ENCODE data around the gene MESD.
"Not testable (repeated sequence)": the region's sequence is repeated elsewhere in the genome, so short reads cannot be mapped to it uniquely, and the experiment has no call there.

Gene MESD

DNA sequence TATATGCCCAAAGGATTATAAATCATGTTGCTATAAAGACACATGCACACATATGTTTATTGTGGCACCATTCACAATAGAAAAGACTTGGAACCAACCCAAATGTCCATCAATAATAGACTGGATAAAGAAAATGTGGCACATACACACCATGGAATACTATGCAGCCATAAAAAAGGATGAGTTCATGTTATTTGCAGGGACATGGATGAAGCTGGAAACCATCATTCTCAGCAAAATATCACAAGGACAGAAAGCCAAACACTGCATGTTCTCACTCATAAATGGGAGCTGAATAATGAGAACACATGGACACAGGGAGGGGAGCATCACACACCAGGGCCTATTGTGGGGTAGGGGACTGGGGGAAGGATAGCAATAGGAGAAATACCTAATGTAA is 24.2 kb downstream of the MESD start:
- not testable (repeated sequence) for DNase-seq (ENCODE audit: low spot score)

DNA sequence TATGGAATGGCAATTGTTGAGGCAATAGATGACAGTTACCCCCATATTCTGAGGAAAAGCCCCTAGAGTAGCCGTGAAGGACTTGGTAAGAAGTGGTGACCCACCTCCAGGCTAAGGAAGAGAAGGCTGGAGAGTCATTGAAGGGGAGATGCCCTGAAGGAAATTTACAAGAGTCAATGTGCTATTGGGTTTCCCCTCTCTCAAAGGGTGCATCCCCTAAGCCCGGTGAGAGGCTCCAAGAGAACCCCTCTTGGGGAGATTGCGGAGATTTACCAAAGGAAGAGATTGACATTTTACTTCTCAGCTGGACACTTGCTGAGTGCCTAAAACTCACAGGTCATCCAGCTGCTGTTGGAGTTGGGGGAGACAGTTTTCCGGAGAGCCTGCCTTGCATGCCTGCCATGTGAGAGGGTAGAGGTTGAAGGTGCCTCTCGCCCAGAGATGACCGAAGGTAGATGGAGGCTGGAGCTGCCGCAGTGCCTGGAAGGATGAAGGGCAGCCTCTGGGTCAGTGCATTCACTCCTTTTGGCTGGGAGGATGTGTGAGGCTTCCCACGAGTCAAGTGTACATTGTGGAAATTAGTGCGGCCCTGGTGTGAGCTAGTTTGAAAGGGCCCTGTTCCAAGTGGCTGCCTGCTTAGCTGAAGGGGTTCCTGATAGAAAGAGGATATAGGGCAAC is 30.7 kb downstream of the MESD start:
- DNase-seq (ENCODE audit: low spot score): no peak

DNA sequence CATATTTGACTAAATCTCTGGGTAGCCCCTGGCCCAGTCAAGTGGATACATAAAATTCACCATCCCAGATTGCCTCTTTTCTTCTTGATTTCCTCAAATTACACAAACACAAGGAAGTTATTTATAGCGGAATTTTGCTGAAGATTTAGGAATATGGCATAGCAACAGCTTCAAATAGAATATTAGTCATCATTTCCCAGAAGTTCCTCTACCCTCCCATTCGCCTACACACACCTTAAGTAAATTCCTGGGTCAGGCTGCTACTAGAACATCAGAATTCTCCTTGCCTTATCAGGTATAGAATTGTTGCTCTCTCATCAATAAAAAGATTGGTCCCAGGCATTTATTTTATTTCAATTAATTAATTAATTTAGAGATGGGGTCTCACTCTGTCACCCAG is 31.6 kb downstream of the MESD start:
- DNase-seq (ENCODE audit: low spot score): no peak

DNA sequence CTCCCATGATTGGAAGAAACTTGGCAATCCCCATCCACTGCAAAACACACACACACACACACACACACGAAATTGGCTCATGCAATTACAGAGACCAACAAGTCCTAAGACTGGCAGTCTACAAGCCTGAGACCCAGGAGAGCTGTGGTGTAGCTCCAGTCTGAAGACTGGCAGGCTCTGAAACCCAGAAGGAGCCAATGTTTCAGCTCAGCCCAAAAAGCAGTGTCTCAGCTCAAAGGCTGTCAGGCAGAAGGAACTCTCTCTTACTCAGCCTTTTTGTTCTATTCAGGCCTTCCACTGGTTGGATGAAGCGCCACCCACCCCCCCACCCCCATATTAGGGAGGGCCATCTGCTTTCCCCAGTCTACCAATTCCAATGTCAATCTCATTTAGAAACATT is 32.1 kb downstream of the MESD start:
- DNase-seq (ENCODE audit: low spot score): no peak

DNA sequence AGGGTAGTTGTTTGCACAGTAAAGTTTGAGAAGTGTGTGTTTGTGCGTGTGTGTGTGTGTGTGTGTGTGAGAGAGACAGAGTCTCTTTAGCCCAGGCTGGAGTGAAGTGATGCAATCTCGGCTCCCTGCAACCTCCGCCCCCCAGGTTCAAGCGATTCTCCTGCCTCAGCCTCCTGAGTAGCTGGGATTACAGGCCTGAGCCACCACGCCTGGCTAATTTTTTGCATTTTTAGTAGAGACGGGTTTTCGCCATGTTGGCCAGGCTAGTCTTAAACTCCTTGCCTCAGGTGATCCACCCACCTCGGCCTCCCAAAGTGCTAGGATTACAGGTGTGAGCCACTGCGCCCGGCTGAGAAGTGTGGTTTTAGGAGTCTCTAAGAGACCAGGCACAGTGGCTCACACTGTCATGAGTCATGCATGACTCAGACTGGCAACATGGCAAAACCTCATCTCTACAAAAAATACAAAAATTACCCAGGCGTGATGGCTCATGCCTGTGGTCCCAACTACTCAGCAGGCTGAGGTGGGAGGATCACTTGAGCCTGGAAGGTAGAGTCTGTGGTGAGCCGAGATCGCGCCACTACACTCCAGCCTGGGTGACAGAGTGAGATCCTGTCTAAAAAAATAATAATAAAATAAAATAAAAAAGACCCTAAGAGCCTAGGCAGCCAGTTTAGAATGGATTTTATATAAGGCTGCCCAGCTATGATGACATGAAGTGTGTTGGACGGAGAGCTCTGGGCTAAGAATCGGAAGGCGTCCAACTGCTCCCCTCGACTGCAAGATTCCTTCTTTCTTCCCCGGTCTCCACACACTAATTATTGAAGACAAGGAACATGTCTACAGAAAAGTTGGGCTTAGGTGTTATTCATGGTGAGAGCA is 33.8 kb downstream of the MESD start:
- peak; percentile 69 for DNase-seq (ENCODE audit: low spot score)

DNA sequence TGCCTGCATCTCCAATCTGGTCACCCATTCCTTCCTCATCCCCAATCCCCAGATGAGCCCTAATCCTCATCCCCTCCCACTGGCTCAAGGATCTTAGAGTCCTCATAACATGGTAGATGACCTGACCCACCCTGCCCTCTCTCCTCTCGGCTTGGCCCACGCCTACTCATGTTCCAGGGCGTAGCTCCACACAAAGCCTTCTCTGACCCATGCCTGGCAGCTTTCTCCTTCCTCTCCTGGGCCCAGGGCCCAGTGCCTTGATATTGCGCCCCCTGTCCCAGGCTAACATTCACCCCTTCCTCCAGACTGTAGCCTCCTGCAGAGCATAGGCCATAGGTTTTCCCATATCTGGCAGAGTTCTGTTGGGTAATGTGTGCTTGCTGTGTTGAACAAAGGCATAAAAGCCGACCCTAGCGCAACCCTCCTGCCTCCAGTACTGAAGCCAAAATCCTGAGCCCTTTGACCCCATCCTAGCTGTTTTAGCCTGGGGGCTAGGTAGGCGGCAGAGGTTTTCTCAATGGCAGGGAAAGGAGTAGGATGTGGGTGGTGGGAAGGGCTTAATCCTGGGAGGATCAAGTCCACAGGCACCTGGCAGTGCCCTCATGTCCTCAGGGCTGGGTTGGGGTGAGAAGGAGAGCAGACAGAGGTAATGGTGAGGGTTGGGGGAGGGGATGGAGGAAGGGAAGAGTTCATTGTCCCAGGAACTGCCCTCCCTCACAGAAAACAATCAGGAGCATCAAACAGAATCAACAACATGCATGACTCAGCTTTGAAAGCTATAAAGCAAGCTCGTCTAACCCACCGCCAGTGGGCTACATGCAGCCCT is 35.5 kb downstream of the MESD start:
- no peak for DNase-seq (ENCODE audit: low spot score)

DNA sequence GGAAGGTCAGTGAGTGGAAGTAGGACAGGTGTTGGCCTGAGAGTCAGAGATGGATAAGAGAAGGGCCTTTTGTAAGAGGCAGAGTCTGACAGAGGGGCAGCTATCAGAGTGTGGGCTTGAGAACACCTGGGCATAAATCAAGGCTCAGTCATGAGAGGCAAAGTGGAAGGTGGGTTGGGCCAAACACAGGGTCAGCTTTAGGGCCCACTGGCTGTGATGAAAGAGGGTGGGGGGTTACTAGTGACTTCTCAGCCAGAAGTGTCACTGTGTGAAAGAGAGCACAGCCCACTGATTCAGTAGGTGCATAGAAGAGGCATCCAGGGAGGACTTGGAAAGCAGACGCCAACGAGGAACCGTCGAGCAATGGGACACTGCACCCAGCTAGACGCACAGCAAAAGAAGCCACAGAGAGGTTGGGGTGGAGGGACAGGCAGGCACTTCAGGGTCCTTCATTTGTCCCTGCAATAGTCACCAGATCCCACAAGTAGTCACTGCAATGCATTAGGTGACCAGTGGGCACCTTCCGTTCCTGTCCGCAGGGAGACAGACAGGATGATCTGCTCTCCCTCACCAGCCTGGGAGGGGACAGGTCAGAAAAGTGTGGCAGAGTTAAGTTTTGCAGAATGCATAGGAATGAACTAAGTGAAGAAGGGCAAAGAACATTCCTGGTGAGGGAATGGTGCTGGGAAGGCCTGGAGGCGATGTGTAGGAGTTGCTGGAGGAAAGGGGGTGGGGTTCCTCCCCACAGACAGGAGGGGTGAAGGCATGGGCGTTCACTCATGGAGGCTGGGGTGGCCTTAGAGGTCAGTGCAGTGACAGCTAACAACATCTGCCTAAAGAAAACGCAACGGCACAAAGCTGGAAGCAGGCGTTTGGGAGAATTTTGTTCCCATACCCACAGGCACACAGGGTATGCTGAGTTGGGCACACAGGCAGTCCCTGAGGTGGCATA is 36.3 kb downstream of the MESD start:
- no peak for DNase-seq (ENCODE audit: low spot score)

DNA sequence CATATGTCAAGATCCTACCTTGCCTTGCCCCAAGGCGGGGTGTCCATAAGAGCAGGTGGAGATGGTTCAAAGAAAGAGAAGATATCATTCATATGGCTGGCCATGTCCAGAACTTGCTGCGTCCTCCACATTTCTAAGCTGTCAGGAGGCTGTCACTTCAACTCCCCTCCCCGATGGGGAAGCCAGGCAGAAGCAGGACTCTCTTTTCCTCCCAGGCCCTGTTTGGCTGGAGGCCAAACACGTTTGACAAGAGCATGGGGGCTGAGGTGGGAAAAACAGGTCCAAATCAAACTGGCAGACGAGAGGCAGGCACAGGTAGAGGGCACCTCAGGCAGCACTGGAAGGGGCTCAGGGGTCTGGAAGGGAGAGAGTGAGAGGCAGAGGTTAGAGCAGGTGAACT is 37.7 kb downstream of the MESD start:
- DNase-seq (ENCODE audit: low spot score): no peak

DNA sequence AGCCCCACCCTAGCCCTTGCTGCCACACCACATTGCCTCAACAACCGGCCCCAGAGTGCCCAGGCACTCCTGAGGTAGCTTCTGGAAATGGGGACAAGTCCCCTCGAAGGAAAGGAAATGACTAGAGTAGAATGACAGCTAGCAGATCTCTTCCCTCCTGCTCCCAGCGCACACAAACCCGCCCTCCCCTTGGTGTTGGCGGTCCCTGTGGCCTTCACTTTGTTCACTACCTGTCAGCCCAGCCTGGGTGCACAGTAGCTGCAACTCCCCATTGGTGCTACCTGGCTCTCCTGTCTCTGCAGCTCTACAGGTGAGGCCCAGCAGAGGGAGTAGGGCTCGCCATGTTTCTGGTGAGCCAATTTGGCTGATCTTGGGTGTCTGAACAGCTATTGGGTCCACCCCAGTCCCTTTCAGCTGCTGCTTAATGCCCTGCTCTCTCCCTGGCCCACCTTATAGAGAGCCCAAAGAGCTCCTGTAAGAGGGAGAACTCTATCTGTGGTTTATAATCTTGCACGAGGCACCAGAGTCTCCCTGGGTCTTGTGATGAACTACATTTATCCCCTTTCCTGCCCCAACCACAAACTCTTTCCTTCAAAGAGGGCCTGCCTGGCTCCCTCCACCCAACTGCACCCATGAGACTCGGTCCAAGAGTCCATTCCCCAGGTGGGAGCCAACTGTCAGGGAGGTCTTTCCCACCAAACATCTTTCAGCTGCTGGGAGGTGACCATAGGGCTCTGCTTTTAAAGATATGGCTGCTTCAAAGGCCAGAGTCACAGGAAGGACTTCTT is 39.1 kb downstream of the MESD start:
- no peak for DNase-seq (ENCODE audit: low spot score)

DNA sequence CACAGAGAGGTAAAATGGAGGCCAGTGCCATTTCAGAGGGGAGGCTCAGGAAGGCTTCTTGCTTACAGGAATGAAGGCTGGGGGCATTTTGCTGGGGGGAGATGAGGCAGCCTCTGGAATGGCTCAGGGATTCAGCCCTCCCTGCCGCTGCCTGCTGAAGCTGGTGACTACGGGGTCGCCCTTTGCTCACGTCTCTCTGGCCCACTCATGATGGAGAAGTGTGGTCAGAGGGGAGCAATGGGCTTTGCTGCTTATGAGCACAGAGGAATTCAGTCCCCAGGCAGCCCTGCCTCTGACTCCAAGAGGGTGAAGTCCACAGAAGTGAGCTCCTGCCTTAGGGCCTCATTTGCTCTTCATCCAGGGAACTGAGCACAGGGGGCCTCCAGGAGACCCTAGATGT is 39.9 kb downstream of the MESD start:
- DNase-seq (ENCODE audit: low spot score): no peak

DNA sequence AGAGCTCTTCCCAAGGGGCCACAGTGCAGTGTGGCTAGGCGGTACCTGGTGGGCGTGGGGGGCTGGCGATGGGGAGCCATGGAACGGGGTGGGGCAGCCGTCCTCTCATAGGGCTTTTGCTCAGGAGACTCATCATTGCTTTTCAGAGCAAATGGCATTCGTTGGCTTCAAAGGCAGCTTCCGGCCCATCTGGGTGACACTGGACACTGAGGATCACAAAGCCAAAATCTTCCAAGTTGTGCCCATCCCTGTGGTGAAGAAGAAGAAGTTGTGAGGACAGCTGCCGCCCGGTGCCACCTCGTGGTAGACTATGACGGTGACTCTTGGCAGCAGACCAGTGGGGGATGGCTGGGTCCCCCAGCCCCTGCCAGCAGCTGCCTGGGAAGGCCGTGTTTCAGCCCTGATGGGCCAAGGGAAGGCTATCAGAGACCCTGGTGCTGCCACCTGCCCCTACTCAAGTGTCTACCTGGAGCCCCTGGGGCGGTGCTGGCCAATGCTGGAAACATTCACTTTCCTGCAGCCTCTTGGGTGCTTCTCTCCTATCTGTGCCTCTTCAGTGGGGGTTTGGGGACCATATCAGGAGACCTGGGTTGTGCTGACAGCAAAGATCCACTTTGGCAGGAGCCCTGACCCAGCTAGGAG is 40.8 kb downstream of the MESD start:
- no peak for DNase-seq (ENCODE audit: low spot score)

DNA sequence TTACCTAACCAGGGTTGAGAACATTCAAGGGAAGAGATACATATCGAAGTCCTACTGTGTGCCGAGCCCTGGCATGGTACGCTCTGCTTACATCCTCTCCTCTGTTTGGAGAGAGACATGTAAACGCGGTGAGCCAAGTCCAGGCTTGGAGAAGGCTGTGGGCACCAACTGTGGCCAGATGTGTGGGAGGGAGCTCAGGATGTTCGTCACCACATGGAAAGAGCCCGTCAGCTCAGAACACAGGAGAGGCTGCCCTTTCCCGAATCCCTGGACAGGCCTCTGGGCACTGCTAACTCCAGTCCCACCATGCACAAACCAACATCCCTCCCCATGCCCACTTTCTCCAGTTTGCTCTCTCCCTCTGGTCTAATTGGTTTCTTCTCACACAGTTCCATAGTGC is 43.0 kb downstream of the MESD start:
- no peak for DNase-seq (ENCODE audit: low spot score)

DNA sequence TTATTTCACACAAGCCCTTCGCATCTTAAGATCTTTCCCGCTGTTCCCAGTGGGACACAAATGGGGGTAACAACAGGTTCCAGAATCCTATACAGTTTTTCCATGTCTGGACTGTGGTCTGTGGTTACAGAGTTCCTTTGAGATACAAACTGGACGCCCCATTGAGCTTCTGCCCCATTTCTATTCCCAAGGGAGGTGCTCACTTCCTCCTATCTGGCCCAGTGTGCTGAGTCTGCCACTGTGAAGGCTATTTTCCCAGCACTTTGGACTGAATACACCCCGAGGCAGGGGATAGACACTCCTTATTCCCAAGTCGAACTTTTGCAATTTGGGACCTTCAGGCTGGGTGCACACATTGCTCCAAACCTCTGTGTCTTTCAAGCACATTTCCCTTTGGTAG is 44.0 kb downstream of the MESD start:
- no peak for DNase-seq (ENCODE audit: low spot score)

DNA sequence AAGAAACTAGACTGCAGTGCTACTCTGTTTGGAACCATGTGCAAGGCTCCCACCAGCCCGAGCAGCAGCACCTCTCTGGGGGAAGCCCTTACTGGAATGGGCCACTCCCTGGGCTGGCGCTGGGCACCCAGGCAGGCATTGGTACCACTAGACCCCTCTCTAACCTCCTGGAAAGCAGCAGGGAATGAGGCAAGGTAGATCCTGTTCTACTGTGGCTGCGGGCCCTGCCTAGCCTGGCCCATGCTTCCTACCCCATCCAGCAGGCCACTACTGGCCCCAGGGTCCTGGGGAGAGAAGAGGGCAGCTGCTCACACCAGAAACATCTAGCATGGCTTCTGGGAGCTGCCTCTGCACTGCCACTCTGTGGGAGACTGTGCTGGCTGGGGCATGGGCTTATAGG is 44.8 kb downstream of the MESD start:
- DNase-seq (ENCODE audit: low spot score): no peak

DNA sequence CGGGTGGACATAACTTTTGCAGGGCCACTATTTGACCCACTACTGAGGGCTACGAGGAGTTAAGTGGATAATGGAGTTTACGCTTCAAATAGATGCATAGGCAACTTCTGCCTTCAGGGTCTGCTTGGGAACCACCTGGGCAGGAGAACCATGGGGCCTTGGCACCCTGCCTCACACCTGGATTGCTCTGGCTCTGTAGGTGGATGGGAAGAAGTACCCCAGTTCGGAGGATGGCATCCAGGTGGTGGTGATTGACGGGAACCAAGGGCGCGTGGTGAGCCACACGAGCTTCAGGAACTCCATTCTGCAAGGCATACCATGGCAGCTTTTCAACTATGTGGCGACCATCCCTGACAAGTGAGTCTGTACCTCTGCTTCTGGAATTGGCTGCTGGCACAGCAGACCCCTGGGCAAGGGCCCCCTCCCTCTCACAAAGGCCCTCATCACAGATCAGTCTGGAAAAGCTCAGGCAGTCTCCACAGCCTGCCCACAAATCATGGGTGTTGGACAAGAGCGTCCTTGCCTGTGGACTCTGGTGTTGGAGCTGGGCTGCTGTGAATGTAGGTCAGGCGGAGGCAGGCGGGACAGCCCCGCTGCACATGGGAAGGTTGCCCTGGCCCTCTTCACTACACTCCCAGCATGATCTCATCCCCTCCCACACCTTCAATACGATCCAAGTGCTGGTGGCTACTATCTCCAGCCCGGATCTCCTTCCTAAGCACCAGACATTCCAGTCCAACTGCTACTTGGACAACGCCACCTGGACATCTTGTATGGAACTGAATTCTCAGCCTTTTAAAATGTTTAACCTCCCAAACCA is 46.7 kb downstream of the MESD start:
- no peak for DNase-seq (ENCODE audit: low spot score)

DNA sequence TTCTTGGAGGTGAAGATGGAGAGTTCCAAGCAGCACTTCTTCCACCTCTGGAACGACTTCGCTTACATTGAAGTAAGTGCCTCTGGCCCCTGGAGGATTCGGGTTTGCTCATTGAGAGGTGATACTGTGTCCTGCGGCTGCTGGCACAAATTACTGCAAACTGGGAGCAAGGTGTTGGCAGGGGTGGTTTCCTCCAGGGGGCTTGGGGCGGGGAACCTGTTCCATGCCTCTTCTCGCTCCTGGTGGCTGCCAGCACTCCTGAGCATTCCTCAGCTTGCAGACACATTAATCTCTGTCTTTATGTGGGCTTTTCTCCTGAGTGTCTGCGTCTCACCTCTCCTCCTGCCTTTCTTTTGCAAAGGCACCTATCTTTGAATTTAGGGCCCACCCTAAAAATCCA is 47.4 kb downstream of the MESD start:
- DNase-seq (ENCODE audit: low spot score): no peak

DNA sequence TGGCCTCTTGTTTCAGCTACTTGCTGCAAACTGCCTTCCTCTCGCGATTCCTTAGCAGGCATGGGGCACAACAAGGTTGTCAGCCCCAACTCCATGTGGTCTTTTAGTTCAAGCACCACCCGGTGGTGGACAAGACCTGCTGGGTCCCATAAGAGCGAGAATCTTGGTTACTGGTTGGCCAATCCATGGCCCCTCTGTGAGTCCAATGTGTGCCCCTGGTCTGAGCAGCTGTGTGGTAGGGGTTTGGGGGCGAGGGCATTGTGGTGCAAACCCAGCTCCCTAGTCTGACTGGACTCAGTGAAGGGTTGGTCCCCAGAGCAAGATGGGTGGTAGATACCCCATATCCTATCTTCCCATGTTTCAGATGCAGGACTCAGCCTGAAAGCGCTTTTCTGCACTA is 48.8 kb downstream of the MESD start:
- no peak for DNase-seq (ENCODE audit: low spot score)

DNA sequence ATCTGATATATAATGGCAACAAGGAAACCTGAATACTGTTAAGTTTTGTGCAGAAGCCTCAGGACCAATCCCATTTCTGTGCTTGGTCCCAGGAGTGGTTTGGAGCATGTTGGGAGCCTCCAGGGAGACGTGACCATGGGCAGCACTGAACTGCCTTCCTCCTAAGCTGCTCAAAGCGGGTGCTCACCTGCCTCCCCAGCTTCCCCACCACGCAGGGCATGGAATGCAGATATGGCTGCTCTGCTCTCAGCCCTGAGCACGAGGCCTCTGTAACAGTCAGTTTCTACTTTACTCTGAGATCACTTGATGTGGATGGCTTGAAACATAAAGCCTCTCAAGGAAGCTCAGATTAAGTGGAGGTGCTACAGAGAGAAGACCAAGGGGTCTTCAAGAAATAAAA is 49.3 kb downstream of the MESD start:
- DNase-seq (ENCODE audit: low spot score): no peak

DNA sequence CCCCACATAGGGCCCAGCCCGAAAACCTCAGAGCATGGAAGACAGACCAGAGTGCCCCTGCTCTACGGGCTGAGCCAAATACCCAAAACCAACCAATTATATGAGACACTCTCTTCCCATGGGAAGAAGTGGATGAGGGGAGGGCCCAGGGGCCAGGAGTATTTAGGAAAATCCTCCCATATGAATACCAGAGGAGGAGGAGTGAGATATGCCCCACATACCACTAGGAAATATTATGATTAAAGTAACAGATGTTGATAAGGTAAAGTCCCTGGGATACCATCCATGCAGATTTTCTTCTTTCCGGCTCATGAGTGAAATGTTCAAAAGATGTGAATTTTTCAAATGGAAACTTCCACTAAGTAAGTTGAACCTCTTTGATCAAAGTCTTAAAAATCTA is 50.4 kb downstream of the MESD start:
- DNase-seq (ENCODE audit: low spot score): no peak
